Vagina (tissue), 2 donors: ENCODE data around the gene LIF.
"Not testable (repeated sequence)": the region's sequence is repeated elsewhere in the genome, so short reads cannot be mapped to it uniquely, and the experiment has no call there.

Experiments
- CTCF ChIP-seq, 3 experiments: fragments of 450-650 bp in 2 of 3; fragments of 200-600 bp in 1 of 3; sonication (generic) in 1 of 3; IDR thresholded peaks; one replicate each; pipeline ENCODE4 v1.5.1; 2017 to 2019; ENCODE audit warnings: antibody characterized with exemption in 3 of 3, mild to moderate bottlenecking in 2 of 3, moderate library complexity in 2 of 3
- POLR2AphosphoS5 ChIP-seq, 2 donors: sonication (generic); formaldehyde crosslinking; IDR thresholded peaks; one replicate each; pipeline ENCODE4 v1.9.0; 2017; ENCODE audit warnings: antibody characterized with exemption in 2 of 2, mild to moderate bottlenecking in 2 of 2, low read depth in 1 of 2; ENCODE audit not compliant: insufficient read depth in 1 of 2

- not testable (repeated sequence) for TF ChIP-seq CTCF (IDR thresholded peaks at IDR 0.05); POLR2AphosphoS5 (IDR thresholded peaks at IDR 0.05; ENCODE audit: insufficient read depth in 1 of 2, low read depth in 1 of 2)
Measured at GRCh38 chr22:30216272-30216671, 30.3 kb downstream of the LIF start.
